GM04504 (cell line): ENCODE results near the gene C6orf15.
A peak's percentile ranks its signal among the peaks of the same experiment; 100 is the strongest.

Experiments
- DNase-seq: peaks from one replicate; pipeline ENCODE4 v3.0.0-alpha.2; 2012; ENCODE audit warnings: low read depth

The C6orf15 gene

DNA sequence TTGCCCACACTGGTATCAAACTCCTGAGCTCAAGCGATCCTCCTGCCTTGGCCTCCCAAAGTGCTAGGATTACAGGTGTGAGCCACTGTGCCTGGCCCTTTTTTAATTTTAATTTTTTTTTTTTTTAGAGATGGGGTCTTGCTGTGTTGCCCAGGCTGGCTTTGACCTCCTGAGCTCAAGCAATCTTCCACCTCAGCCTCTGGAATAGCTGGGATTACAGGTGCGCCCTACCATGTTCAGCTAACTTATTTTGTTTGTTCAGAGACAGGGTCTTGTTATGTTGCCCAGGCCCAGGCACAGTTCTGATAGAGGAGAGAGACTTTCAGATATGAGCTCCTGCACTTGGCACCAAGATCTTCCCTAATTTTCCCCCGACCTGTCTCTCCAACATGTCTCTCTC is 18.4 kb upstream of the C6orf15 start:
- DNase-seq = no peak

DNA sequence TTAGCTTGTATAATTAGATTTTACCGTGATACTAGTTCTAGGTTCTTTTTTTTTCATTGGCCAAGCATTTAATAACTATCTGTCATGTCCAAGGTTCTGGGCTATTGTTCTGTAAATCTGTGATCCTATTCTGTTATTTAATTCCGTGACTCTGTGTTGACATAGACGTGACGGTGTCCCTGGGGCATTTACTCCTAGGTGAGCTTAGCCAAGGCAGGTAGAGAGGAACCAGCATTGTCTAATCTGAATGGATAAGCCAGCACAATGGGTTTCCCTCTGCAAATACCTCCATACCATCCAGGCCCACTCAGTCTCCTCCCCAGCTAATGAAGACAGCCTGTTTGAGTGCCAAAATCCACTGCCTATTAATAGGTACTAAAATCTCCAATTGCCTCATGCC is 16.8 kb upstream of the C6orf15 start:
- DNase-seq = no peak

DNA sequence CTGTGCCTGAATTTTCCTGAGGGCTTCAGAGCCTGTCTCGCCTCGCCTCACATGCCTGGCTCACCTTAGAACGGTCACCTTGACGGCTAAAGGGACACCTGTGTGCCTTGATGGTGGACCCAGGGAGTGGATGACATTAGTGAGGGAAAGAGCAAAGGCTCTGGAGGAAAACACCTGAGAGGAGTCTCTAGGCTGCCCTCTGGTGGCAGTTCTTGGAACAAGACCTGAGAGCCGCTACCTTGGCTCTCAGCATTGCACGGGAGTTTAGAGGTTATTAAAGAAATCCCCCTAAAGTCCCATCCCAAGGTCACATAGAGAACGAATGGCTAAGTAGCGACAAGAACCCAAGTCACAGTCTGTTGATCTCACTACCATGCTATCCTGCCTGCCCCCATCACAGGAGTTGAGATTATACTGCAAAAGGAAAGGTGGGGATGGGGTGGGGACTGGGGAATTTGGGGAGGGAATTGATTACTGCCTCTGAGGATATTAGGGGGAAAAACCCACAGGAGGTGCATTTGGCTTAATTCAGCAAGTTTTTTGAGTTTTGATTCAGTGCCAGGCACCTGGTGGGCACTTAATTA is 15.8 kb upstream of the C6orf15 start:
- no peak for DNase-seq

DNA sequence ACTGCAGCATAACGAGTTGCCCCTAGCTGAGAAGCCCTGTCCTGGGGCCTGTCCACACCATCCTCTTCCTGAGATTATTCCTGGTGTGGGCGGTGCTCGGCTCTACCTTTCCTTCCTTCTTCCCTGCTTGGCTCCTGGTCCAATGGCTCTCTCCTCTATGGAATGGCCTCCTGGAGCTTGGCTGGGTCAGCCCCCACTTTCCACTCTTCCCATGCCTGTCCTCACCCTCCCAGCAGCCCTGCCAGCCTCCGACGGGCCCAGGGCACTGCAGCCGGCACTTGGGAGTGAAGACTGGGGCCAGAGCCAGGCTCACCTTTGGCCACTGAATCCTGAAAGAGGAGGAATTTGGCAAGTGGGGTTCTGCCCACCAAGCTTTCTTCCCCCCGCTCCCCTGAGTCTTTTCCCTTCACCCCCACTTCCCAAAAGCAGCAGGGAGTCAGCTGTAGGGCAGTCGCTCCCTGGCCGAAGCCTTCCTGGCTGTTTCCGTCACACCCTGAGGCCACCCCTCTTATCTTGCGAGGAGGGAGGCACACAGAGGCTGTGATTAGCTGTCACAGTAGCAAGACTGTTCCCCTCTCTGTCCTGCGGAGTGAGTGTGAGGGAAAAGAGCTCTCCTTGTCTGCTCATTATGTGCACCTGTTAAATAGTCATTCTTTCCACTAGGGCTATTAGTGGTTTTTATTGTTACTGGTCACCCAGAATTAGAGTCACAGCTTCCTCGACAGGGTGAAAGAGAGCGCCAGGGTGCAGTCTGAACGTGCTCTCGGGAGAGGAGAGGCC is 14.2 kb upstream of the C6orf15 start:
- no peak for DNase-seq

DNA sequence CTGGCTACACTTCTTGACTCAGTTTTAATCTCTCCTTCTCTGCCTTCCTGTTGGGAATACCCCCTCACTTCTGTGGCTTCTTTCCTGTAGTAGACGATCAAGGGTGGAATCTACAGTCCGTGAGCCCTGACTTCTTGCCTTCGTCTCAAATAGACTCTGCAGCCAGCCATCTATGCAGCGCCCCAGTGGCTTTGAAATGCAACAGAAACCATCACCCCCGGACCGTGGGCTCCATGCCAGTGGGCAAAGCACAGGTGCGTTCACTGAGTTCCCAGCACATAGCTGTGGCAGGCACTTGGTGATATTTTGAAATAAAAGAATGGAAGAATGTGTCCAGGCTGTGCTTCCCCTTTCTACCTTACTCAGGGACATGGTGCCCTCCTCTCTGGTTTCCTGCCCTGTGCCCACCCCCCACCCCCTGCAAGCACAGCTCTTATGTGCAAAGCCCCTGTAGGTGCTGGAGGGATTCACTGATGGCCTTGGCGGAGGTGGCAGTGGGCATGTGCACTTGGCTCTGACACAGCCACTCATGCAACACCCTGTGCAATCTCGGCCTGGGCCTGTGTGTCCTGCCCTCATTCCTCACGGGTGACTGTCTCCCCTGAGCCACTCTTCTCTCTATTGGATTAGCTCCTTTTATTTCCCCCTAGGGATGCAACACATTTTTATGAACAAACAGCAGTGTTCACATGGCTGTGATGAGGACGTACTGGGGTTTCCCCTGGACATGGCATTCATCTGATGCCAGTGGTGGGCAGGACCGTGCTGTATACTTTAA is 13.4 kb upstream of the C6orf15 start:
- peak; percentile 81 for DNase-seq

DNA sequence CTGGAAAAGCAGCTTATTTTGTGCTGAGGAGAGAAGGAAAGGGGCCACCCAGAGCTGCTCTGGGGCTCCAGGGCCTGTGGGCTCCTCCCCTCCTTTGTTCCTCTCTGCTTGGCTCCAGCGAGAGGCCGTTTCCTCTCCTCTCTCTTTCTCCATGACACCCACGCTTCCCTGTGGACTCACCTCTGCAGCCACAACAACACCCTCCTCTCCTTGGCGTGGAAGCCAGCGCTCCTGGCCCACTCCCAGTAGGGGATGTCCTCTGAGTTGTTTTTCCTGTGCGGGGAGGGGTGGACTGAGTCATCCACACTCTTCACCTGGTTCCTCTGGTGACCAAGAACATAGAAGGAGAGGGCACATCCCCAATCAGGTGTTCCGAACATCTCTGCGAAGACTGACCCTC is 12.8 kb upstream of the C6orf15 start:
- no peak for DNase-seq

DNA sequence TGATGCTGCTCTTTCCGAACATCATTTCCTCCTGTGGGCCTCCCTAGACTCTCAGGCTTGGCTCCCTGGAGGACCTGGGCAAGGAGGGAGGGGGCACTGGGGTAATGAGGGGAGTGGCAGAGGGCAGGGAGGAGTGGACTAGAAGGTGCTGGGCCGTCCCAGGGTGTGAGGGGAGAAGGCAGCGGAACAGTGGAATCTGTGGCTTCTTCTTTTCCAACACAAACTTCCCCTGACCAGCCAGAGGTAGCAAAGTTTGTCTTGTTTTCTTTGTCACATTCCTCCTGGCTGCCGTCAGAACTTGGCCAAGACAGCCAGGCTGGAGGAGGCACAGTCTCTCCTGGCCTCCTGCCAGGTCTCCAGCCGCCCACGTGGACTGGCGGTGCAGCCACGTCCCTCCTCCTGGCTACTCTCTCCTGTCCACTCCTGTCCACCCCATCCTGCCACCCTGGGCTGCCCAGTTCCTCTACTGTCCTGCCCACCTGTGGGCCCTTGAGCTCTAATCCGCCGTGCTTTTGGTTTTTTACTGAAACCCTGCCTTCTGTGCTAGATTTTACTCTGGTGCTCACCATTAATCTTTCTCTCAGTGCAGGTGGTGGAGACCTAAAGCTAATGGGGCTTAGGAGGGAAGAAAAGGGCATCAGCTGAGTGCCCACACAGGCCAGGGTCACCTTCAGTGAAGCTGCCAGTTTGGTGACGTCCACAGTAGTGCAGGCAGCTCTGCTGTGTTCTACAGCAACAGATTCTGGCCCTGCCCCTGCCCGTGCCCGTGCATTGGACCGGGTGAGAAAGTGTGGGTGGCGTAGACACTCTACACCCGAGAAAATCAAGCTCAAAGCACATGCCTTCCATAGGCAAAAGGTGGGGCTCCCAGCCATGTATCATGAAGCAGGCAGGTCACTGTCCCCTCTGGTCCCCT is 10.7 kb upstream of the C6orf15 start:
- DNase-seq = peak; percentile 66

DNA sequence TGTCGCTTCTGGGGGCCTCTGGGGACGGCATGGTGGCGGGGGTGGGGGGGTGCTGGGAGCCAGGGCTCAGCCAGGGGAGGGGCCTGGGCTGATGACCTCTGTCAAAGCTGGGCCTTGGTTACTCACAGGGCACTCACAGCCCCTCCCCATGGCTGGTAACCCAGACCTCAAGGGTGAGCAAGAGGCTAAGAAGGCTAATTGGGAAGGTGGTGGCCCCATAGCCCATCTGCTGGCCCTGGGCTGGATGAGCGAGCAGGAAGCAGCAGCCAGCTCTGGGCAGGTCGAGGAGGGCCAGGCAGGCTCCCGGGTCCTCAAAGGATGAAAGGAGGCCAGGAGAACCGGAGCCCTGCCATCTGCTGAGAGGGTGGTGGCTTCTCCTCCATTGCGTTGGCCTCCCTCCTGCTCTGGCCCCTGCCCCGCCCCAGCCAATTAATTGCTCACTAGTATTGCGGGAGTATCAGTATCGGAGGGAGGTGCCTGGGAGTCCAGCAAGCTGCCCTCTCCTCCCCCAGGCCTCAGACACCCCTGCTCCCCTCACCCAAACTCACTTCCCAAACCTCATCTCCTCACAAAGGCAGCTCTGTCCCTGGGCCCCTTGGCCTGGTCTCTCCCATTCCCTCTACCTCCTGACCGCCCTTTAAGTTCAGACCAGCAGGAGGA is 8.9 kb upstream of the C6orf15 start:
- DNase-seq = no peak

DNA sequence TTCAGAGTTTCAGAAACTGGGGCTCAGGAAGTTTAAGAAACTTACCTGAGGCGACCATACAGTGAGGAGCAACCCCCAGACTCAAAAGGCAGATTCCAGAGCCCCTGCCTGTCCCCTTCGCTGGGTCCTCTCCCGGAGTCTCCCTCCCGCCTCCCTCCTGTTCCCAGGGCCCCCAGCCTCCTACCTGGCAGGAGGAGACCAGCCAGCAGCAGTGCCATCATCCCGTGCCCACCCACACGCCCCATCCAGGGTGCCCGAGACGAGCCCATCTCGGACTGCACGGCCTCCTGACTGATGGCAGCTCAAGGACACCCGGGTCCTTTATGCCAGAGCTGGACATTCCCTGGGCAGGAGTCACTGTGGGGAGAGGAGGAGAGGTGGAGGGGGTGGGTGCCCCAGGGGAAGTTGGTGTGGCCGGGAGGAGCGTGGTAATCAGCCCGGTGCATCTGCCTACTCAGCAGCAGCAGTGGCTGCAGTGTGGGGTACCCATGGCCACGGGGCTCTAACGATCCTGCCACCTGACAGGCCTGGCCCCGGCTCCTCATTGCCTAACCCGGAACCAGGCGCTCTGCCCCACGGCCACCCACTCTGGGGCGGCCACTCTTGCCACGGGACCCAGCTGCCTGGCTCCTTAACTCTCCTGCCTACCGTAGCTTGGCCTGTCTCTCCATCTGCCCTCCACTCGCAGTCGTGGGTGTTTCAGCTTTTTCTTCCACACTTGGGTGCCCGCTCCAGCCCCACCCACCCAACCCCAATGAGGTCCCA is 8.0 kb upstream of the C6orf15 start, which contains the start of gene CDSN:
Gene CDSN, minus strand, starts transcription at position 296 of the 765 bp plus-strand sequence. Its CDS starts 27 bp downstream, at position 269.
- DNase-seq = no peak

DNA sequence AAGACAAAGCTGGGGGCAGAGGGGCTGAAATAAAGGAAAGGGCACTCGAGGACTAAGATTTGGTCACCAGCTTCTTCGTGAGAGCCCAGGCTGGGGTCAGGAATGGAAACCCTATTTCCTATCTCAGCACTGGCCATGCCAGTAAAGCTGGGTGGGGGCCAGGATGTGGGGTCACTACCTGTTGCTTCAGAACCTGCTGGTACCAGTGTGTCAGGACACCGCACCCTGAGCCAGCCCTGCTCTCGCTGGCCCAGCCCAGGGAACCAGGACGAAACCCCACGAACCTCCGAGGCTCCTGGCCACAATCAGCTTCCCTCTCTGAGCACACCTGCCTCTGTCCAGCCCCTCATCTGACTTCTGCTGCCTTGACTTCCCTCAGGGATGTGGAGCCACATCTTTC is 5.8 kb upstream of the C6orf15 start:
- DNase-seq = no peak

DNA sequence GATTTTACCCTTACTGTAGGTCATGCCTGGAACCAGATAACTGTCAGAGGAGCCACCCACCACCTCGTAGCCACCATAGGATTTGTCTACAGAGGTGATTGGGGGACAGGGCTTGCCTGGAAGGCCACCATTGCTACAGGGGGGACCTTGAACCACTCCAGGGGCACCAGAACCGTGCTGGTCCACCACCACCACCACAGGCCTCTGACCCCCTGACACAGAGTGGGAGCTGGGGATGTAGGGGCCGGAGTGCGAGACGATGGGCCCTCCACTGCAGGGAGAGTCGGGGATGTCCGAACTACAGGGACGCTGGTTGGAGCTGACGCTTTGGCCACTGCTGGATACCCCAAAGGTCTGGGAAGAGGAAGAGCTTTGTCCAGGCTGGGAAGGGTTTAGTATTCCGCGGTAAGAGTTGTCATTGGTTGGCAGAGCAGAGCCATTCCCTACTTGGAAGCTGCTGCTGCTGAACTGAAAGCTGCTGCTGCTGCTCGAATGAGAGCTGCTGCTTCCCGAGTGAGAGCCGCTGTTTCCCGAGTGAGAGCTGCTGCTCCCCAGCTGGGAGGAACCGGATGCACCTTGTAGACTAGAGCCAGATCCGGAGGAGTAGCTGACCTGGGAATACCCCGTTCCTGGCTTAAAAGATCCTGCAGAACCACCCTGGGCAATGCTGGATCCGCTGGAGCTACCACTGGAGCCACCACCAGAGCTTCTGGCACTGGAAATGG is 4.4 kb upstream of the C6orf15 start:
- DNase-seq = no peak

DNA sequence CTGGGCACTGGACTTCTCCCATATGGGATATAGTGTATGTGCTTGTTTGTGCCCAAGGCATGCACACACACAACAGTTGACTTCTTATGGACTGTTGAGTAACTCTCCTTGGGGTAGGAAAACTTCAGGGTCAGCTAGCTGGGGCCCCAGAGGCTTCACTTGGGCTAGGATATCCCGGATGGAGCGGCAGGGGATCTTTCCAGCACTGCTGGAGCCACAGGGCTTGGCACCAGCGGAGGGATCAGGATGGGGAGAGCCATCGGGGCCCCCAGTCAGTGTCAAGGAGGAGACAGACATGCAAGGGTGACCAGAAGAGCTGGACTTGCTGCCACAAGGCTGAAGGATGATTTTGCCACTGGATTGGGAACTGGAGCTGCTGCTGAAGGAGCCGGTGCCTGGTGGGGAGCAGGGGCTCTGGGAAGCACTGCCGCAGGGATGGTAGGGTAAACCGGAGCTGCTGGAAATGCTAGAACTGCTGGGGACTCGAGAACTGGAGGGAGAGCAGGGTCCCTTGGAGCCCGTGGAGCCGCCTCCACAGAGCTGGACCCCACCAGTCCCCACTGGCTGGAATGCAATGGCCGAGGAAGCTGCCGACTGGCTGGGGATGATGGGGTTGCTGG is 3.7 kb upstream of the C6orf15 start:
- no peak for DNase-seq

DNA sequence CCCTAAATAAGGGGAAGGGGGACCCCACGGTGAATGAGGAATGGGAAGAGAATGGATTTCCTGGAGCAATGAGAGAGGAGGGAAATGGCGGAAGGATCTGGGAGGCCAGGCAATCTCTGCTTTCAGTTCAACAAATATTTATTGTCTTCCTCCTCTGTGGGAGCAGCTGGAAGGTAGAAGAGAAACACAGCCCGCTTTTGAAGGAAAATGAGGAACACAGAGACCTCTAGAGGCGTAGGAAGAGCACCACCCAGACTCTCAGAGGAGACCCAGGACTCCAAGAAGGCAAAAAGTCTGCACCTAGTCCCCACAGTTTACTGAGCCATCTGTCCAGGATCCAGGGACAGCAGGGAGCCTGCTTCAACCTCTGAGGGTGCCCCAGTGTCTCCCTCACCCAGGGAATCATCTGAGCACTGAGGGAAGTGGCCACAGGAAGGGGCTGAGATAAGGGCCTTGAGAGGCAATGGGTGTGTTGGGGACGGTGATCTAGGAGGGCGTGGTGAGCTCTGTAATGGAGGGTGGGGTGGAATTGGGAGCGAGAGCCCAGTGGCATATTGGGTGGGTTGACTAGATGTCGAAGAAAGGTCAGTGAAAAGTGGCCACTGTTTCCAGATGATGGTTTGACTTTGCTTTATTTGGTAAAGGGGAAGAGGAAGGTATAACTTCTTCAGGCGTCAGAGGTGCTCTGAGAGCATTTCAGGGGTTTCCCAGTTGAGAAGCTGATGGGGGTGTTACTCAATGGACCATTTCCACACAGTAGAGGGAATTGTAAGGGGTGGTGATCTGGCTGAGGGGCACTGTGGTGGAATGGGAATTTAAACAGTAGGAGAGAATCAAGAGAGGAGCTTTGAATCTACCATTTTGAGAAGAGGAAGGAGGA is 2.8 kb upstream of the C6orf15 start:
- DNase-seq = no peak

DNA sequence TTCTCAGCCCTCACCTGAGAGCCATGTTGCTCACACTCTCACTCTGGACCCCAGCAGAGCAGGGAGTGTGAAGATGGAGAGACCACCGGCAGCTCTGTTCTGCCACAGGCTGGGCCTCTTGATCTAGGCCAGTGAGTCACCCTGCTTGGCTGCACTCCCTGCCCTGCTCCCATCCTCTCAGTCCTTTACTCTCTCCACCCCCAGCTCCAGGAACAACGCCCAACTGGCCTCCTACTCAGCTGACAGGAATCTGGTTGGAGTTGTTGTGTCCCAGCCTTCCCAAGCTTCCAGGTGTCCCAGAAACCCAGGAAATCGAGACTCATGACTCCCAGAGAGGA is 2.1 kb upstream of the C6orf15 start, which contains the start of gene PSORS1C1:
Gene PSORS1C1, plus strand, starts transcription at position 260 of the 338 bp plus-strand sequence. CDS start 14,833 bp downstream, outside the sequence.
- DNase-seq = peak; percentile 95

DNA sequence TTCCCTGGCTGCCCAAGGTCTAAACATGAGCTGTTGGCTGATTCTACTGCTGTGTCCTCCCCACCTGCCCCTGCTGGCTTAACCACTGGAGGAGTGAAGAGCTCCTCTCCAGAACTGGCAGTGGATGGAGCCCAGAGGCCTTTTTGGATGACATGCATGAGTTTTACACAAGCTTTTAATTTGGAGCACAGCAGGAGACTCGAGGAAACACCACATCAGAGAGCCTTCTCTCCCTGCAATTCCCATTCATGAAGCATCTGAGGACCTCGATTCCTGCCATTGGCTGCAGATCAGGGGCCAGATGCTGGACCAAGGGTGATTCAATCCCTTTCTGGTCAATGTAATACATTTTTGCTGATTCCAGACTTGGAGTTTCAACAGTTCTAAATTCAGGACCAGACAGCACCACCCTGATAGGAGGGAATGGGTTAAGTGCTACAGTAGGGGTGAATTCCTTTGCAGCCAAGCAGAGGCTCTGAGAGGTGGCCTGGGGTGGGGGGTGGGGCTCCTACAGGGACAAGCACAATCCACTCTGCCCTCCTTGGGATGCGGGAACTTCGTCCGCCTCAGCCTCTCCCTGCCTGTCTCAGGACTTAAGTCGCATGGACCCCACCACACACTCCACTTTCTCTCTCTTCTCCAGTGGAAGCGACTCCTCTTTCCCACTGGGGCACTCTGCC is 1.6 kb upstream of the C6orf15 start:
- peak; percentile 93 for DNase-seq

DNA sequence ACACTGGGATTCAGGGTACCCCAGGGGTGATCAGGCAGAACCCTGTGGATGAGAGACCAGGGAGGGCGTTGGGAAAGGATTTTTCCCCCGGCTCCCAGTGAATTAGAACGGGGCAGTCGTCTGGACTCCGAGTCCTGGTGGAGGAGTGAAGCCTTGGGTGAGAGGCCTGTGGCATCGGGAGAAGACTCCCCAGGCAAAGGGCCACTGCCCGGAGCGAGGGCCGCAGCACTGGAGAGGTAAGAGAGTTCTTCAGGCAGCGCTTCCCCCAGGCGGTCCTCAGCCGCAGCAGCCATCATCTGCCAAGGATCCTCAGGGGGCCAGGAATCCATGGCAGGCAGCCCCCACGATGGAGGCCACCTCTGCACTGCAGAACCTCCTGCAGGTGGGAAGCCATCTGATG is 663 bp downstream of the C6orf15 start:
- no peak for DNase-seq

DNA sequence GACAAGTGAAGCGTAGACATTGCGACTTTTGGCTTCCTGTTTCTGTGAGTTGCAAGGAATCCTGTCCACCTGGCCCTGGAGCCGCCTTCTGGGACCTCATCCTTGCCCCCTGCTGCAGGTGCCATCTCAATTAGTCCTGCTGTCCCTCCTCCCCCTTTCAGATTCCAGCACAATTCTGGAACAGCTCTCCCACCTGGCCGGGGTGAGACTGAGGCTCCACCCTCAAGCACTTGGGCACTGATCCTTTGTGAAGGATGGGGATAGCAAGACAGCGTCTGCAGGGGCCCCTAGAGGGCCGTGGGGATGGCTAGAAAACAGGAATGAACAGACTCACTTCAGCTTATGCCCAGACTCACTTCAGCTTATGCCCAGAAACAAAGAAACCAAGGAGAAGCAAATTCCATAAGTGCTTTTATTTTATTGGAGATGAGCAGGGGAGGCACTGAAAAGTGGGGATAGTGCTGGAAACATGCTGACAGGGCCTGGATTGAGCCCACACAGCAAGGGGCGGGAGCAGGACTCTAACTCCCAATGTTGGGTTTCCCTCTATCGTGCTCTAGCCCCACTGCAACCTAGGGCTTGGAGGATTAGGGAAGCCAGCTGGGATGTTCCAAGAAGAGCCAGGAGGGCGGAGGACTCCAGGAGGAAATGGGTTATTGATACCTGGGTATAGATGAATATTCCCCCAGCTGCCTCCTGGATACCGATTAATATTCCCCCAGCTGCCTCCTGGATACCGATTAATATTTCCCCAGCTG is 1.4 kb downstream of the C6orf15 start:
- DNase-seq = no peak
